Measurements from ENCODE around the gene SCGB1D1. TPM values are rescaled to one million over a fixed set of nuclear protein-coding genes. Genes with fewer than 3 reads are reported as not detected.
A peak's percentile ranks its signal among the peaks of the same experiment; 100 is the strongest.

The SCGB1D1 gene
- polyA plus RNA-seq, 3 donors, result not detected

GRCh38 chr11:62141111-62142042, 48.6 kb upstream of the SCGB1D1 start:
- TF ChIP-seq CTCF (IDR thresholded peaks at IDR 0.05), result no peak
- Histone ChIP-seq H3K9me3 (replicated peaks in 1 of 2; ENCODE audit: control insufficient read depth in 1 of 2, insufficient read depth in 1 of 2, low read length in 2 of 2) (no peaks in the 10 kb centered on the region), H3K36me3 (replicated peaks in 1 of 2; ENCODE audit: control insufficient read depth in 1 of 2, insufficient read depth in 2 of 2, low read length in 2 of 2) (peaks cover 88 to 100% of the 10 kb centered on the region in 2 donors), H3K4me2 (replicated peaks; ENCODE audit: extremely low read depth, low read length, poor library complexity, severe bottlenecking) (no peak overlapping the region), H2AFZ (ENCODE audit: insufficient read depth, low read depth, low read length, poor library complexity, severe bottlenecking) (no peak overlapping the region), H3K4me3 (replicated peaks in 1 of 3; ENCODE audit: low read depth in 2 of 3, low read length in 3 of 3) (no peak overlapping the region), H3K9ac (ENCODE audit: insufficient read depth, low read length, poor library complexity, severe bottlenecking) (no peak overlapping the region), H3K79me2 (ENCODE audit: insufficient read depth, low read length) (peaks cover 24% of the 10 kb centered on the region), H4K20me1 (ENCODE audit: insufficient read depth, low read length) (no peaks in the 10 kb centered on the region), H3K27ac (ENCODE audit: low read depth in 1 of 2, low read length in 2 of 2) (no peak overlapping the region), H3K4me1 (ENCODE audit: control insufficient read depth in 1 of 2, insufficient read depth in 2 of 2, low read length in 2 of 2) (no peaks in the 10 kb centered on the region), H3K27me3 (ENCODE audit: control insufficient read depth in 2 of 2, insufficient read depth in 2 of 2, low read length in 2 of 2) (no peaks in the 10 kb centered on the region)
- Mint-ChIP-seq H3K4me1 (peaks cover 5% of the 10 kb centered on the region), H3K27me3 (ENCODE audit: low read depth in 3 of 3) (no peaks in the 10 kb centered on the region), H3K27ac (peak overlapping the region in 5 of 7 donors; percentile 20 to 79 (median 42)), H3K9me3 (no peaks in the 10 kb centered on the region), H3K4me3 (no peak overlapping the region), H3K36me3 (peaks cover 74 to 100% of the 10 kb centered on the region in 2 donors)
- WGBS (ENCODE audit: insufficient coverage), result 90% methylated on average over 11 of the region's 22 CpGs
- DNase-seq, result no peak
- intact Hi-C loops (cut with micrococcal nuclease), result no loop called here

- H3K4me1 ChIP-seq (ENCODE audit: control insufficient read depth in 1 of 2, insufficient read depth in 2 of 2, low read length in 2 of 2), result no peaks in the 10 kb centered on the region
- H3K27me3 ChIP-seq (ENCODE audit: control insufficient read depth in 2 of 2, insufficient read depth in 2 of 2, low read length in 2 of 2), result no peaks in the 10 kb centered on the region
- no peak overlapping the region for H3K4me3 Mint-ChIP-seq
- H3K27me3 Mint-ChIP-seq (ENCODE audit: low read depth in 3 of 3), result no peaks in the 10 kb centered on the region
- no peaks in the 10 kb centered on the region for H4K20me1 ChIP-seq (ENCODE audit: insufficient read depth, low read length)
- 100% methylated on average over 2 of the region's 4 CpGs for WGBS (ENCODE audit: insufficient coverage)
- no peaks in the 10 kb centered on the region for H3K9me3 Mint-ChIP-seq
- DNase-seq, result no peak
- no peak for TF ChIP-seq CTCF (IDR thresholded peaks at IDR 0.05)
- H3K36me3 ChIP-seq (replicated peaks in 1 of 2; ENCODE audit: control insufficient read depth in 1 of 2, insufficient read depth in 2 of 2, low read length in 2 of 2), result peaks cover 93 to 100% of the 10 kb centered on the region in 2 donors
- H3K9me3 ChIP-seq (replicated peaks in 1 of 2; ENCODE audit: control insufficient read depth in 1 of 2, insufficient read depth in 1 of 2, low read length in 2 of 2), result no peaks in the 10 kb centered on the region
- no peak overlapping the region for H3K27ac ChIP-seq (ENCODE audit: low read depth in 1 of 2, low read length in 2 of 2)
- intact Hi-C loops (cut with micrococcal nuclease), result no loop called here
- no peak overlapping the region for H2AFZ ChIP-seq (ENCODE audit: insufficient read depth, low read depth, low read length, poor library complexity, severe bottlenecking)
- H3K9ac ChIP-seq (ENCODE audit: insufficient read depth, low read length, poor library complexity, severe bottlenecking), result no peak overlapping the region
- H3K4me1 Mint-ChIP-seq, result no peaks in the 10 kb centered on the region
- H3K27ac Mint-ChIP-seq, result peak overlapping the region in 3 of 7 donors; percentile 20 to 42 (median 26)
- H3K36me3 Mint-ChIP-seq, result peaks cover 76 to 100% of the 10 kb centered on the region in 2 donors
- H3K4me3 ChIP-seq (replicated peaks in 1 of 3; ENCODE audit: low read depth in 2 of 3, low read length in 3 of 3), result no peak overlapping the region
- no peak overlapping the region for H3K4me2 ChIP-seq (replicated peaks; ENCODE audit: extremely low read depth, low read length, poor library complexity, severe bottlenecking)
- H3K79me2 ChIP-seq (ENCODE audit: insufficient read depth, low read length), result peaks cover 18% of the 10 kb centered on the region
These were observed 48.0 kb upstream of the SCGB1D1 start for GRCh38 chr11:62142043-62142375.

Data from CD14-positive monocyte (primary cell).